Measurements from ENCODE around the gene CHKA. TPM values are rescaled to one million over a fixed set of nuclear protein-coding genes. Genes with fewer than 3 reads are reported as not detected.

The CHKA gene
- total RNA-seq, 2 donors from 2014 or later, result 72.1 to 92.6 TPM

- no peak overlapping the region for H3K27ac ChIP-seq
- no peaks in the 10 kb centered on the region for H3K9me3 ChIP-seq
- intact Hi-C loops (cut with DNase I), result no loop called here
- ATAC-seq, result no peak
- H3K36me3 ChIP-seq (replicated peaks in 1 of 2; ENCODE audit: insufficient read depth in 1 of 2, low read depth in 2 of 2), result no peaks in the 10 kb centered on the region
- H3K4me3 ChIP-seq, result no peak overlapping the region
- TF ChIP-seq POLR2A (IDR thresholded peaks at IDR 0.05) (no peak), CTCF (IDR thresholded peaks at IDR 0.05) (no peak)
- no peaks in the 10 kb centered on the region for H3K27me3 ChIP-seq
- WGBS, 2 donors, result 77 to 79% methylated on average over 8 of the region's 8 CpGs
- peaks cover 43% of the 10 kb centered on the region for H3K4me1 ChIP-seq
- no peak for DNase-seq
These were observed 15.7 kb upstream of the CHKA start for GRCh38 chr11:68136866-68137265.

- Histone ChIP-seq H3K27me3 (no peaks in the 10 kb centered on the region), H3K27ac (no peak overlapping the region), H3K4me1 (peaks cover 28% of the 10 kb centered on the region), H3K36me3 (replicated peaks in 1 of 2; ENCODE audit: insufficient read depth in 1 of 2, low read depth in 2 of 2) (no peaks in the 10 kb centered on the region), H3K4me3 (no peak overlapping the region), H3K9me3 (no peaks in the 10 kb centered on the region)
- TF ChIP-seq CTCF (IDR thresholded peaks at IDR 0.05) (no peak), POLR2A (IDR thresholded peaks at IDR 0.05) (no peak)
- intact Hi-C loops (cut with DNase I), result no loop called here
- ATAC-seq (no peak), DNase-seq (no peak)
- 53% methylated on average over 3 of the region's 3 CpGs for WGBS, 2 donors
These were observed 14.0 kb upstream of the CHKA start for GRCh38 chr11:68135161-68135560.

GRCh38 chr11:68133761-68134160 lies 12.6 kb upstream of the CHKA start:
- no peak overlapping the region for H3K27ac ChIP-seq
- no peaks in the 10 kb centered on the region for H3K9me3 ChIP-seq
- intact Hi-C loops (cut with DNase I), result no loop called here
- no peaks in the 10 kb centered on the region for H3K36me3 ChIP-seq (replicated peaks in 1 of 2; ENCODE audit: insufficient read depth in 1 of 2, low read depth in 2 of 2)
- no peaks in the 10 kb centered on the region for H3K27me3 ChIP-seq
- TF ChIP-seq POLR2A (IDR thresholded peaks at IDR 0.05), result no peak
- peaks cover 33% of the 10 kb centered on the region for H3K4me1 ChIP-seq
- ATAC-seq, result no peak
- DNase-seq, result no peak
- H3K4me3 ChIP-seq, result no peak overlapping the region
- 70 to 90% methylated on average over 2 of the region's 2 CpGs for WGBS, 2 donors

GRCh38 chr11:68130121-68130520 lies 8.9 kb upstream of the CHKA start:
- TF ChIP-seq POLR2A (IDR thresholded peaks at IDR 0.05), result no peak
- no peak for TF ChIP-seq CTCF (IDR thresholded peaks at IDR 0.05)
- DNase-seq (no peak), ATAC-seq (no peak)
- no peaks in the 10 kb centered on the region for H3K9me3 ChIP-seq
- H3K4me3 ChIP-seq, result no peak overlapping the region
- H3K36me3 ChIP-seq (replicated peaks in 1 of 2; ENCODE audit: insufficient read depth in 1 of 2, low read depth in 2 of 2), result no peaks in the 10 kb centered on the region
- intact Hi-C loops (cut with DNase I), result no loop called here
- 100% methylated on average over 1 of the region's 1 CpG for WGBS, 2 donors
- H3K4me1 ChIP-seq, result peaks cover 45% of the 10 kb centered on the region
- peak overlapping the region in 3 of 4 donors; percentile 91 to 95 (median 95) for H3K27ac ChIP-seq
- no peaks in the 10 kb centered on the region for H3K27me3 ChIP-seq

- Histone ChIP-seq H3K27me3 (no peaks in the 10 kb centered on the region), H3K36me3 (replicated peaks in 1 of 2; ENCODE audit: insufficient read depth in 1 of 2, low read depth in 2 of 2) (no peaks in the 10 kb centered on the region), H3K4me3 (no peak overlapping the region), H3K9me3 (no peaks in the 10 kb centered on the region), H3K4me1 (peaks cover 51% of the 10 kb centered on the region), H3K27ac (peak overlapping the region; percentile 91 to 98 (median 95))
- ATAC-seq (peak; percentile 90), DNase-seq (peak; percentile 97 to 99 (median 98))
- intact Hi-C loops (cut with DNase I), result no loop called here
- TF ChIP-seq CTCF (IDR thresholded peaks at IDR 0.05), result peak in 1 of 7 experiments; percentile 6
- no peak for TF ChIP-seq POLR2A (IDR thresholded peaks at IDR 0.05)
- 10 to 39% methylated on average over 4 to 15 of the region's 15 CpGs for WGBS, 2 donors
These were observed 7.6 kb upstream of the CHKA start for GRCh38 chr11:68128682-68129327.

All from body of pancreas (tissue), 4 donors.